ENCODE results near the gene KIFBP.

- no peak for TF ChIP-seq POLR2A (IDR thresholded peaks at IDR 0.05)
- TF ChIP-seq CTCF (IDR thresholded peaks at IDR 0.05): no peak
These were observed 25.6 kb downstream of the KIFBP start for GRCh38 chr10:69014171-69014570.

Data from lower leg skin (tissue), 3 donors.